ENCODE measurements around the gene B4GALT4.

DNA sequence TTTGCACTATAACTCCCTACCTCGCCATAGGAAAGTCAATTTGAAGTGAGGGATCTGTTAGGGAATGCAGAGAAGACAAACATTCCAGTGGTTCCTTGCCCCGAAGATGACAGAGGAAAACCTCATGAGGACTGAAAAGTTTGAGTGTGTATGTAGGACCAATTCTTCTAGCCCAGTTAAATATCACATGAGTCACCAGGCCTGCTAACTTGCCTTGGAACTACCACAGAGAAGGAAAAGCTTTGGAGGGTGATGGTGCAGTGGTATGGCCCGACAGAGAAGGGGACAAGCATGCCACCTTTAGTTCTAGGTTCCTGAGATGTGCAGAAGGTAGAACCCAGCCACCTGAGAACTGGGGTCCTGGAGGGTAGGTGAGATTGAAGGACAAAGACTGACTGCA is 69.9 kb downstream of the B4GALT4 start:
- TF ChIP-seq, protein P1, sequence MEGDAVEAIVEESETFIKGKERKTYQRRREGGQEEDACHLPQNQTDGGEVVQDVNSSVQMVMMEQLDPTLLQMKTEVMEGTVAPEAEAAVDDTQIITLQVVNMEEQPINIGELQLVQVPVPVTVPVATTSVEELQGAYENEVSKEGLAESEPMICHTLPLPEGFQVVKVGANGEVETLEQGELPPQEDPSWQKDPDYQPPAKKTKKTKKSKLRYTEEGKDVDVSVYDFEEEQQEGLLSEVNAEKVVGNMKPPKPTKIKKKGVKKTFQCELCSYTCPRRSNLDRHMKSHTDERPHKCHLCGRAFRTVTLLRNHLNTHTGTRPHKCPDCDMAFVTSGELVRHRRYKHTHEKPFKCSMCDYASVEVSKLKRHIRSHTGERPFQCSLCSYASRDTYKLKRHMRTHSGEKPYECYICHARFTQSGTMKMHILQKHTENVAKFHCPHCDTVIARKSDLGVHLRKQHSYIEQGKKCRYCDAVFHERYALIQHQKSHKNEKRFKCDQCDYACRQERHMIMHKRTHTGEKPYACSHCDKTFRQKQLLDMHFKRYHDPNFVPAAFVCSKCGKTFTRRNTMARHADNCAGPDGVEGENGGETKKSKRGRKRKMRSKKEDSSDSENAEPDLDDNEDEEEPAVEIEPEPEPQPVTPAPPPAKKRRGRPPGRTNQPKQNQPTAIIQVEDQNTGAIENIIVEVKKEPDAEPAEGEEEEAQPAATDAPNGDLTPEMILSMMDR (conservative IDR thresholded peaks at IDR 0.05), result no peak
- TF ChIP-seq EZH2 (IDR thresholded peaks at IDR 0.05; ENCODE audit: low read depth), result no peak
